Thymus (tissue), 11 donors: Measurements from ENCODE around the gene TATDN2. TPM values are rescaled to one million over a fixed set of nuclear protein-coding genes. Genes with fewer than 3 reads are reported as not detected.

Experiments used
- DNase-seq, 9 donors: peaks; one replicate each; pipeline ENCODE4 v3.0.0-alpha.2; 2013; ENCODE audit warnings: low spot score in 9 of 9, low read depth in 6 of 9, missing footprints in 1 of 9
- H3K27ac ChIP-seq, 2 donors: one replicate each; pipeline ENCODE4 v1.5.1; 2013; ENCODE audit warnings: control low read depth in 1 of 2, low read depth in 1 of 2, low read length in 1 of 2, mild to moderate bottlenecking in 1 of 2, moderate library complexity in 1 of 2
- H3K27me3 ChIP-seq, 2 donors: one replicate each; pipeline ENCODE4 v1.5.1; 2013; ENCODE audit warnings: low read length in 1 of 2; ENCODE audit not compliant: control insufficient read depth in 2 of 2, insufficient read depth in 1 of 2
- H3K36me3 ChIP-seq, 2 donors: one replicate each; pipeline ENCODE4 v1.5.1; 2013; ENCODE audit warnings: low read length in 1 of 2, mild to moderate bottlenecking in 1 of 2, moderate library complexity in 1 of 2; ENCODE audit not compliant: control insufficient read depth in 2 of 2, insufficient read depth in 2 of 2
- H3K4me1 ChIP-seq, 2 donors: one replicate each; pipeline ENCODE4 v1.5.1; 2013; ENCODE audit warnings: low read length in 2 of 2; ENCODE audit not compliant: control insufficient read depth in 2 of 2, insufficient read depth in 2 of 2
- H3K4me3 ChIP-seq, 2 donors: one replicate each; pipeline ENCODE4 v1.5.1; 2013; ENCODE audit warnings: low read length in 2 of 2, control low read depth in 1 of 2, mild to moderate bottlenecking in 1 of 2
- H3K9me3 ChIP-seq, 2 donors: one replicate each; pipeline ENCODE4 v1.5.1; 2013; ENCODE audit warnings: low read length in 1 of 2, mild to moderate bottlenecking in 1 of 2; ENCODE audit not compliant: control insufficient read depth in 2 of 2, insufficient read depth in 1 of 2
- WGBS: extraction: QIAGEN DNeasy Blood & Tissue Kit; methylation state at CpG from one replicate; pipeline ENCODE4 v1.1.7; 2013; 5-methylcytosine and 5-hydroxymethylcytosine counted together
- polyA plus RNA-seq: library from polyadenylated mRNA; stranded (reverse); fragments of 200-250 nt; gene quantifications from one replicate; pipeline ENCODE4 v1.2.3, GENCODE V29; 2013
- total RNA-seq: library from RNA; stranded (reverse); fragments of 120-200 nt; gene quantifications from one replicate; pipeline ENCODE4 v1.2.4, GENCODE V29; 2013
- donor health status: healthy.

TATDN2 gene
- total and polyA plus RNA-seq, 2 donors, result 19.2 to 24.4 TPM

- no peaks in the 10 kb centered on the region for H3K27me3 ChIP-seq
- peaks cover 0 to 22% of the 10 kb centered on the region in 2 donors for H3K9me3 ChIP-seq
- peaks cover 32 to 49% of the 10 kb centered on the region in 2 donors for H3K4me1 ChIP-seq
- 71% methylated on average over 14 of the region's 14 CpGs for WGBS
- peak overlapping the region; percentile 36 to 70 for H3K4me3 ChIP-seq
- peak overlapping the region in 1 of 2 donors; percentile 90 for H3K27ac ChIP-seq
- H3K36me3 ChIP-seq, result peaks cover 14 to 21% of the 10 kb centered on the region in 2 donors
- DNase-seq, result no peak
These were observed 528 bp upstream of the TATDN2 start for GRCh38 chr3:10247679-10248183.

- WGBS, result 2% methylated on average over 32 of the region's 32 CpGs
- Histone ChIP-seq H3K36me3 (peaks cover 21 to 34% of the 10 kb centered on the region in 2 donors), H3K27ac (peak overlapping the region; percentile 82 to 92), H3K4me1 (peaks cover 25 to 39% of the 10 kb centered on the region in 2 donors), H3K9me3 (peaks cover 0 to 22% of the 10 kb centered on the region in 2 donors), H3K27me3 (no peaks in the 10 kb centered on the region), H3K4me3 (peak overlapping the region; percentile 70 to 97)
- peak in 2 of 9 donors; percentile 26 to 54 for DNase-seq
These were observed 907 bp downstream of the TATDN2 start for GRCh38 chr3:10248984-10249748.

- Histone ChIP-seq H3K4me1 (peaks cover 25 to 38% of the 10 kb centered on the region in 2 donors), H3K4me3 (peak overlapping the region; percentile 70 to 97), H3K27ac (peak overlapping the region in 1 of 2 donors; percentile 28), H3K27me3 (no peaks in the 10 kb centered on the region), H3K9me3 (peaks cover 0 to 22% of the 10 kb centered on the region in 2 donors), H3K36me3 (peaks cover 24 to 36% of the 10 kb centered on the region in 2 donors)
- WGBS, result 47% methylated on average over 3 of the region's 3 CpGs
- DNase-seq, result no peak
These were observed 1.6 kb downstream of the TATDN2 start for GRCh38 chr3:10249833-10250232.

- peaks cover 0 to 15% of the 10 kb centered on the region in 2 donors for H3K9me3 ChIP-seq
- peaks cover 28 to 45% of the 10 kb centered on the region in 2 donors for H3K36me3 ChIP-seq
- H3K4me3 ChIP-seq, result peak overlapping the region; percentile 70 to 97
- WGBS, result 98% methylated on average over 3 of the region's 3 CpGs
- no peaks in the 10 kb centered on the region for H3K27me3 ChIP-seq
- no peak for DNase-seq
- H3K27ac ChIP-seq, result no peak overlapping the region
- peaks cover 25 to 38% of the 10 kb centered on the region in 2 donors for H3K4me1 ChIP-seq
These were observed 2.7 kb downstream of the TATDN2 start for GRCh38 chr3:10251006-10251405.

- H3K27me3 ChIP-seq, result no peaks in the 10 kb centered on the region
- H3K9me3 ChIP-seq, result no peaks in the 10 kb centered on the region
- no peak for DNase-seq
- peaks cover 35 to 56% of the 10 kb centered on the region in 2 donors for H3K36me3 ChIP-seq
- H3K27ac ChIP-seq, result no peak overlapping the region
- WGBS, result 93% methylated on average over 3 of the region's 3 CpGs
- peaks cover 19 to 29% of the 10 kb centered on the region in 2 donors for H3K4me1 ChIP-seq
- no peak overlapping the region for H3K4me3 ChIP-seq
These were observed 5.5 kb downstream of the TATDN2 start for GRCh38 chr3:10253731-10254130.

GRCh38 chr3:10255835-10256234 is 7.6 kb downstream of the TATDN2 start:
- Histone ChIP-seq H3K9me3 (no peaks in the 10 kb centered on the region), H3K27ac (no peak overlapping the region), H3K4me1 (peaks cover 8 to 11% of the 10 kb centered on the region in 2 donors), H3K36me3 (peaks cover 54 to 70% of the 10 kb centered on the region in 2 donors), H3K4me3 (no peak overlapping the region), H3K27me3 (no peaks in the 10 kb centered on the region)
- no peak for DNase-seq
- WGBS, result 98% methylated on average over 7 of the region's 7 CpGs

- Histone ChIP-seq H3K27me3 (no peaks in the 10 kb centered on the region), H3K4me3 (no peak overlapping the region), H3K4me1 (peaks cover 0 to 4% of the 10 kb centered on the region in 2 donors), H3K36me3 (peaks cover 45 to 70% of the 10 kb centered on the region in 2 donors), H3K27ac (no peak overlapping the region), H3K9me3 (no peaks in the 10 kb centered on the region)
- WGBS, result over 99% methylated on average over 7 of the region's 7 CpGs
- no peak for DNase-seq
These were observed 10.8 kb downstream of the TATDN2 start for GRCh38 chr3:10259036-10259435.

GRCh38 chr3:10259798-10260197 is 11.5 kb downstream of the TATDN2 start:
- Histone ChIP-seq H3K27me3 (no peaks in the 10 kb centered on the region), H3K36me3 (peaks cover 41 to 69% of the 10 kb centered on the region in 2 donors), H3K4me3 (no peak overlapping the region), H3K4me1 (peaks cover 0 to 6% of the 10 kb centered on the region in 2 donors), H3K27ac (no peak overlapping the region), H3K9me3 (no peaks in the 10 kb centered on the region)
- no peak for DNase-seq
- 95% methylated on average over 4 of the region's 4 CpGs for WGBS

- 95% methylated on average over 6 of the region's 6 CpGs for WGBS
- Histone ChIP-seq H3K27me3 (no peaks in the 10 kb centered on the region), H3K27ac (no peak overlapping the region), H3K4me3 (no peak overlapping the region), H3K36me3 (peaks cover 41 to 70% of the 10 kb centered on the region in 2 donors), H3K9me3 (no peaks in the 10 kb centered on the region), H3K4me1 (peaks cover 0 to 6% of the 10 kb centered on the region in 2 donors)
- no peak for DNase-seq
These were observed 12.0 kb downstream of the TATDN2 start for GRCh38 chr3:10260211-10260701.
